ENCODE data around the gene CD200. TPM values are rescaled to one million over a fixed set of nuclear protein-coding genes. Genes with fewer than 3 reads are reported as not detected.
"Not testable (repeated sequence)": the region's sequence is repeated elsewhere in the genome, so short reads cannot be mapped to it uniquely, and the experiment has no call there.

The CD200 gene
- polyA plus RNA-seq, 2 of the 4 experiments (the other 2 are of a cell fraction) = not detected

- no peak overlapping the region for H3K27ac ChIP-seq
- H3K4me1 ChIP-seq = no peaks in the 10 kb centered on the region
- ChIA-PET POLR2A (no interaction called here), CTCF (no interaction called here)
- DNase-seq (ENCODE audit: low read depth in 1 of 2, low spot score in 1 of 2) (no peak), FAIRE-seq (no peak), ATAC-seq (no peak; a peak in 1 of 6 replicates)
- no peak overlapping the region for H3K4me2 ChIP-seq
- TF ChIP-seq NPAS2 (CRISPR knock-in tag; IDR thresholded peaks at IDR 0.05; ENCODE audit: borderline replicate concordance) (no peak), FOSL2 (IDR thresholded peaks at IDR 0.05) (no peak), FOSL2 (CRISPR knock-in tag; IDR thresholded peaks at IDR 0.05) (no peak), HEYL (CRISPR knock-in tag; IDR thresholded peaks at IDR 0.05) (no peak), SMC3 (IDR thresholded peaks at IDR 0.05) (no peak), ZC3H11A (IDR thresholded peaks at IDR 0.05) (no peak), RARB (CRISPR knock-in tag; IDR thresholded peaks at IDR 0.05) (no peak), EHF (CRISPR knock-in tag; IDR thresholded peaks at IDR 0.05) (no peak), RFX5 (IDR thresholded peaks at IDR 0.05) (no peak)
- H3K9me3 ChIP-seq = no peaks in the 10 kb centered on the region
- 90% methylated on average over 1 of the region's 1 CpG for WGBS (ENCODE audit: missing lambda C conversion rate)
- H3K4me3 ChIP-seq = no peak overlapping the region
Measured at GRCh38 chr3:112376992-112377391, 44.0 kb downstream of the CD200 start.

DNA sequence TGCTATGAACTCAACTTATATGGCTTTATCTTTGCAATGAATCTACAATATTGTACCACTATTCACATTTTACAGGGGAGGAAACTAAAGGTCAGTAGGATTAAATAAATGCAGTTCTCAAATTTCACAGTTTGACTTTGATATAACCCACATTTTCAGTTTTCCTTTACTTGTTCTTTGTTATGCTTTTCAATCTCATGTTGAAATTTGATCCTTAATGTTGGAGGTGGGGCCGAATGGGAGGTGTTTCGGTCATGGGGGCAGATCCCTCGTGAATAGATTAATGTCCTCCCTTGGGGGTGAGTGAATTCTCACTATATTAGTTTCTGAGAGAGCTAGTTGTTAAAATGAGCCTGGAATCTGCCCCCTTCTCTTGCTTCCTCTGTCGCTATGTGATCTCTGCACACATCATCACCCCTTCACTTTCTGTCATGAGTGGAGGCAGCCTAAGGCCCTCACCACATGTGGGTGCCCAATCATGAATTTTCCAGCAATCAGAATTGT, 44.7 kb downstream of the CD200 start:
- POLR2A ChIA-PET = no interaction called here
- no peaks in the 10 kb centered on the region for H3K9me3 ChIP-seq
- TF ChIP-seq, protein P1, sequence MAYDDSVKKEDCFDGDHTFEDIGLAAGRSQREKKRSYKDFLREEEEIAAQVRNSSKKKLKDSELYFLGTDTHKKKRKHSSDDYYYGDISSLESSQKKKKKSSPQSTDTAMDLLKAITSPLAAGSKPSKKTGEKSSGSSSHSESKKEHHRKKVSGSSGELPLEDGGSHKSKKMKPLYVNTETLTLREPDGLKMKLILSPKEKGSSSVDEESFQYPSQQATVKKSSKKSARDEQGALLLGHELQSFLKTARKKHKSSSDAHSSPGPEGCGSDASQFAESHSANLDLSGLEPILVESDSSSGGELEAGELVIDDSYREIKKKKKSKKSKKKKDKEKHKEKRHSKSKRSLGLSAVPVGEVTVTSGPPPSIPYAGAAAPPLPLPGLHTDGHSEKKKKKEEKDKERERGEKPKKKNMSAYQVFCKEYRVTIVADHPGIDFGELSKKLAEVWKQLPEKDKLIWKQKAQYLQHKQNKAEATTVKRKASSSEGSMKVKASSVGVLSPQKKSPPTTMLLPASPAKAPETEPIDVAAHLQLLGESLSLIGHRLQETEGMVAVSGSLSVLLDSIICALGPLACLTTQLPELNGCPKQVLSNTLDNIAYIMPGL (CRISPR knock-in tag; IDR thresholded peaks at IDR 0.05; ENCODE audit: borderline replicate concordance) = no peak
- TF ChIP-seq, protein P2, sequence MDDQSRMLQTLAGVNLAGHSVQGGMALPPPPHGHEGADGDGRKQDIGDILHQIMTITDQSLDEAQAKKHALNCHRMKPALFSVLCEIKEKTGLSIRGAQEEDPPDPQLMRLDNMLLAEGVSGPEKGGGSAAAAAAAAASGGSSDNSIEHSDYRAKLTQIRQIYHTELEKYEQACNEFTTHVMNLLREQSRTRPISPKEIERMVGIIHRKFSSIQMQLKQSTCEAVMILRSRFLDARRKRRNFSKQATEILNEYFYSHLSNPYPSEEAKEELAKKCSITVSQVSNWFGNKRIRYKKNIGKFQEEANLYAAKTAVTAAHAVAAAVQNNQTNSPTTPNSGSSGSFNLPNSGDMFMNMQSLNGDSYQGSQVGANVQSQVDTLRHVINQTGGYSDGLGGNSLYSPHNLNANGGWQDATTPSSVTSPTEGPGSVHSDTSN (IDR thresholded peaks at IDR 0.05) = no peak
- no peak for TF ChIP-seq CHD4 (IDR thresholded peaks at IDR 0.05; ENCODE audit: borderline replicate concordance)
- no peak for TF ChIP-seq CTCF (IDR thresholded peaks at IDR 0.05)
- TF ChIP-seq HOXB5 (CRISPR knock-in tag; IDR thresholded peaks at IDR 0.05) = no peak
- TF ChIP-seq, protein P3, sequence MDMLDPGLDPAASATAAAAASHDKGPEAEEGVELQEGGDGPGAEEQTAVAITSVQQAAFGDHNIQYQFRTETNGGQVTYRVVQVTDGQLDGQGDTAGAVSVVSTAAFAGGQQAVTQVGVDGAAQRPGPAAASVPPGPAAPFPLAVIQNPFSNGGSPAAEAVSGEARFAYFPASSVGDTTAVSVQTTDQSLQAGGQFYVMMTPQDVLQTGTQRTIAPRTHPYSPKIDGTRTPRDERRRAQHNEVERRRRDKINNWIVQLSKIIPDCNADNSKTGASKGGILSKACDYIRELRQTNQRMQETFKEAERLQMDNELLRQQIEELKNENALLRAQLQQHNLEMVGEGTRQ (IDR thresholded peaks at IDR 0.05) = no peak
- no peak for TF ChIP-seq RFX5 (IDR thresholded peaks at IDR 0.05)
- no peak for TF ChIP-seq NPAS2 (CRISPR knock-in tag; IDR thresholded peaks at IDR 0.05; ENCODE audit: borderline replicate concordance)
- CTCF ChIA-PET = no interaction called here
- FAIRE-seq (no peak), ATAC-seq (no peak), DNase-seq (ENCODE audit: low read depth in 1 of 2, low spot score in 1 of 2) (no peak)
- no peaks in the 10 kb centered on the region for H3K4me1 ChIP-seq
- no peak overlapping the region for H3K27ac ChIP-seq
- no peak overlapping the region for H3K4me3 ChIP-seq
- WGBS (ENCODE audit: missing lambda C conversion rate) = 30% methylated on average over 4 of the region's 4 CpGs
- no peak overlapping the region for H3K4me2 ChIP-seq

GRCh38 chr3:112378347-112378746, 45.4 kb downstream of the CD200 start:
- H3K27ac ChIP-seq; H3K4me3 ChIP-seq; POLR2A ChIA-PET; H3K9me3 ChIP-seq; DNase-seq (ENCODE audit: low read depth in 1 of 2, low spot score in 1 of 2); H3K4me1 ChIP-seq; FAIRE-seq; CTCF ChIA-PET; ATAC-seq; H3K4me2 ChIP-seq: not testable (repeated sequence)
- 41% methylated on average over 4 of the region's 4 CpGs for WGBS (ENCODE audit: missing lambda C conversion rate)

Measured in A549 (cell line).